HEK293 (cell line): ENCODE results near the gene MGAT4B.
"Not testable (repeated sequence)": the region's sequence is repeated elsewhere in the genome, so short reads cannot be mapped to it uniquely, and the experiment has no call there.

Experiments
- CTCF ChIA-PET: fragments of 350-600 bp; formaldehyde crosslinking; extraction: SDS; loops from one replicate; lab custom pipeline; 2021; ENCODE audit warnings: antibody characterized with exemption; lab: Yijun Ruan, JAX
- POLR2A ChIA-PET: fragments of 300-600 bp; formaldehyde crosslinking; extraction: SDS; loops from one replicate; lab custom pipeline; 2020; ENCODE audit warnings: antibody characterized with exemption, inconsistent platforms; lab: Yijun Ruan, JAX
- H3K27ac ChIP-seq: fragments of 200-500 bp; sonication (Bioruptor generic); 2 replicates; pipeline ENCODE4 v1.5.1; 2014; ENCODE audit warnings: low read depth, low read length, control low read depth, inconsistent platforms; ENCODE audit errors: extremely low read depth
- H3K36me3 ChIP-seq, 2 experiments: fragments of 200-500 bp in 1 of 2; sonication (Bioruptor generic) in 1 of 2; 1 replicate in 1 of 2; 2 replicates in 1 of 2; pipeline ENCODE4 v1.5.1; 2014 to 2017; ENCODE audit warnings: inconsistent platforms in 2 of 2, low read length in 2 of 2; ENCODE audit not compliant: control insufficient read depth in 2 of 2, insufficient read depth in 1 of 2
- H3K4me1 ChIP-seq: fragments of 200-500 bp; sonication (Bioruptor generic); 2 replicates; pipeline ENCODE4 v1.5.1; 2014; ENCODE audit warnings: mild to moderate bottlenecking, low read length, inconsistent platforms; ENCODE audit not compliant: control insufficient read depth, insufficient read depth
- H3K4me3 ChIP-seq: 2 replicates; pipeline ENCODE4 v1.5.1; 2011; ENCODE audit warnings: low read depth, mild to moderate bottlenecking, control low read depth, low read length, moderate library complexity
- H3K9me3 ChIP-seq: fragments of 200-500 bp; sonication (Bioruptor generic); 2 replicates; pipeline ENCODE4 v1.5.1; 2014; ENCODE audit warnings: low read depth, low read length, inconsistent platforms; ENCODE audit not compliant: control insufficient read depth, insufficient read depth
- GLI2 ChIP-seq: fragments of 450-650 bp; formaldehyde crosslinking; IDR thresholded peaks from 2 replicates; pipeline ENCODE4; 2017; ENCODE audit warnings: missing biosample characterization, missing genetic modification characterization, low read depth, borderline replicate concordance
- GLIS1 ChIP-seq: fragments of 450-650 bp; formaldehyde crosslinking; IDR thresholded peaks from 2 replicates; pipeline ENCODE4 v1.5.1; 2016; ENCODE audit warnings: missing biosample characterization, missing genetic modification characterization
- OSR2 ChIP-seq: fragments of 450-650 bp; formaldehyde crosslinking; IDR thresholded peaks from 2 replicates; pipeline ENCODE4 v1.5.1; 2016; ENCODE audit warnings: missing biosample characterization, missing genetic modification characterization
- ZBTB20 ChIP-seq: fragments of 450-650 bp; formaldehyde crosslinking; IDR thresholded peaks from 2 replicates; pipeline ENCODE4 v1.5.1; 2016; ENCODE audit warnings: missing biosample characterization, missing genetic modification characterization
- ZIC2 ChIP-seq: fragments of 450-650 bp; formaldehyde crosslinking; IDR thresholded peaks from 2 replicates; pipeline ENCODE4 v1.5.1; 2016; ENCODE audit warnings: missing biosample characterization, missing genetic modification characterization
- ZNF157 ChIP-seq: fragments of 450-650 bp; formaldehyde crosslinking; IDR thresholded peaks from 2 replicates; pipeline ENCODE4 v1.5.1; 2016; ENCODE audit warnings: missing biosample characterization, missing genetic modification characterization
- ZNF354C ChIP-seq: fragments of 450-650 bp; formaldehyde crosslinking; IDR thresholded peaks from 2 replicates; pipeline ENCODE4 v1.5.1; 2016; ENCODE audit warnings: missing biosample characterization, missing genetic modification characterization, low read depth, borderline replicate concordance
- ZNF514 ChIP-seq: fragments of 450-650 bp; formaldehyde crosslinking; IDR thresholded peaks from 2 replicates; pipeline ENCODE4 v1.5.1; 2016; ENCODE audit warnings: missing biosample characterization, missing genetic modification characterization
- ZNF571 ChIP-seq: fragments of 450-650 bp; formaldehyde crosslinking; IDR thresholded peaks from 2 replicates; pipeline ENCODE4 v1.5.0; 2017; ENCODE audit warnings: missing biosample characterization, missing genetic modification characterization

MGAT4B gene

GRCh38 chr5:179793468-179794139 is 13.1 kb downstream of the MGAT4B start, which contains the start of gene LTC4S (continued):
- no peak for TF ChIP-seq ZNF514

GRCh38 chr5:179792612-179793467 is 13.8 kb downstream of the MGAT4B start:
- CTCF ChIA-PET, result interaction anchor here (2.1 kb wide), 1 partner anchor 29 kb away, joined by 14 read pairs; no protein-coding TSS in a partner anchor
- no peak overlapping the region for H3K27ac ChIP-seq
- H3K4me3 ChIP-seq, result no peak overlapping the region
- peak; percentile 34; the same call in 1 of the 2 replicates for TF ChIP-seq GLIS1 (tag by site-specific recombination)
- no peak for TF ChIP-seq GLI2 (tag by site-specific recombination)
- TF ChIP-seq ZNF571 (tag by site-specific recombination), result no peak
- TF ChIP-seq ZNF157 (tag by site-specific recombination), result no peak
- TF ChIP-seq, all 188 proteins: peak for 1
- H3K4me1 ChIP-seq, result no peaks in the 10 kb centered on the region
- H3K9me3 ChIP-seq, result no peaks in the 10 kb centered on the region
- POLR2A ChIA-PET, result interaction anchor here (0.6 to 1.1 kb wide), 2 partner anchors 26 to 169 kb away, joined by 3 to 4 read pairs; partner anchors contain the start of gene HNRNPH1
- peaks cover 0 to 12% of the 10 kb centered on the region in 2 experiments; a peak in 1 of 3 replicates for H3K36me3 ChIP-seq

- POLR2A ChIA-PET, result interaction anchor here (0.6 to 1.1 kb wide), 3 partner anchors 25 to 168 kb away, joined by 3 to 4 read pairs (median 3); partner anchors contain the start of genes HNRNPH1 and MAML1
- H3K4me1 ChIP-seq, result no peaks in the 10 kb centered on the region
- no peak overlapping the region for H3K27ac ChIP-seq
- CTCF ChIA-PET, result no interaction called here
- H3K4me3 ChIP-seq, result no peak overlapping the region
- no peaks in the 10 kb centered on the region for H3K9me3 ChIP-seq
- TF ChIP-seq ZIC2 (tag by site-specific recombination) (peak; percentile 43; the same call in 1 of the 2 replicates), ZNF354C (tag by site-specific recombination) (no peak)
- H3K36me3 ChIP-seq, result peaks cover 0 to 4% of the 10 kb centered on the region in 2 experiments; a peak in 1 of 3 replicates
Measured at GRCh38 chr5:179791881-179792611, 14.6 kb downstream of the MGAT4B start.

GRCh38 chr5:179789278-179789677 is 17.4 kb downstream of the MGAT4B start:
- H3K4me1 ChIP-seq, H3K36me3 ChIP-seq, CTCF ChIA-PET, H3K9me3 ChIP-seq, H3K4me3 ChIP-seq, H3K27ac ChIP-seq, POLR2A ChIA-PET: not testable (repeated sequence)

- no peak overlapping the region for H3K4me3 ChIP-seq
- H3K27ac ChIP-seq, result no peak overlapping the region
- peak; percentile 43 for TF ChIP-seq OSR2 (tag by site-specific recombination)
- no peak for TF ChIP-seq ZBTB20 (tag by site-specific recombination)
- ChIA-PET CTCF (interaction anchor here (0.7 kb wide), 1 partner anchor 1501 kb away, joined by 6 read pairs; no protein-coding TSS in a partner anchor), POLR2A (interaction anchor here (1.6 kb wide), 1 partner anchor 25 kb away, joined by 4 read pairs; no protein-coding TSS in a partner anchor)
- no peaks in the 10 kb centered on the region for H3K36me3 ChIP-seq
- no peaks in the 10 kb centered on the region for H3K9me3 ChIP-seq
- no peaks in the 10 kb centered on the region for H3K4me1 ChIP-seq
Measured at GRCh38 chr5:179788193-179788854, 18.3 kb downstream of the MGAT4B start.
